DOHH2 (cell line): ENCODE data around the gene XPO6.

Experiments
- CTCF ChIP-seq: fragments of 200-600 bp; sonication (generic); IDR thresholded peaks from one replicate; pipeline ENCODE4 v1.5.1; 2014; ENCODE audit warnings: antibody characterized with exemption, mild to moderate bottlenecking, low read depth, low read length; ENCODE audit not compliant: poor library complexity, severe bottlenecking
- EZH2phosphoT487 ChIP-seq: fragments of 200-600 bp; sonication (generic); IDR thresholded peaks from 2 replicates; pipeline ENCODE4 v1.6.1; 2017; ENCODE audit warnings: borderline replicate concordance, mild to moderate bottlenecking, antibody characterized with exemption, low read length, moderate library complexity, mixed read lengths

GRCh38 chr16:28139530-28139929 is 72.2 kb downstream of the XPO6 start:
- TF ChIP-seq CTCF (no peak), EZH2phosphoT487 (no peak)
